Umbilical cord (tissue), 2 donors: Measurements from ENCODE around the gene ZNF677. TPM values are rescaled to one million over a fixed set of nuclear protein-coding genes. Genes with fewer than 3 reads are reported as not detected.
"Not testable (repeated sequence)": the region's sequence is repeated elsewhere in the genome, so short reads cannot be mapped to it uniquely, and the experiment has no call there.

Source experiments
- DNase-seq: peaks from one replicate; pipeline ENCODE4 v3.0.0-alpha.2; 2015; ENCODE audit warnings: low spot score
- total RNA-seq: library from RNA; depleted of rRNA; stranded (reverse); fragments of >200 nt; gene quantifications from one replicate; pipeline ENCODE4 v1.2.3, GENCODE V29; 2014; ENCODE audit warnings: low replicate concordance; ENCODE audit not compliant: insufficient read depth

The ZNF677 gene
- total RNA-seq, 1 donor from 2014 or later, result 29.9 TPM

GRCh38 chr19:53193535-53194222 lies 61.0 kb downstream of the ZNF677 start:
- DNase-seq, result no peak

- peak; percentile 93 for DNase-seq
These were observed 61.7 kb downstream of the ZNF677 start, which contains the start of gene ZNF665 for GRCh38 chr19:53192771-53193534. Gene ZNF665 (minus strand): TSS chr19:53193358. CDS start chr19:53182898, 10,460 bp downstream.

- no peak for DNase-seq
These were observed 64.4 kb downstream of the ZNF677 start for GRCh38 chr19:53190253-53190652.

DNA sequence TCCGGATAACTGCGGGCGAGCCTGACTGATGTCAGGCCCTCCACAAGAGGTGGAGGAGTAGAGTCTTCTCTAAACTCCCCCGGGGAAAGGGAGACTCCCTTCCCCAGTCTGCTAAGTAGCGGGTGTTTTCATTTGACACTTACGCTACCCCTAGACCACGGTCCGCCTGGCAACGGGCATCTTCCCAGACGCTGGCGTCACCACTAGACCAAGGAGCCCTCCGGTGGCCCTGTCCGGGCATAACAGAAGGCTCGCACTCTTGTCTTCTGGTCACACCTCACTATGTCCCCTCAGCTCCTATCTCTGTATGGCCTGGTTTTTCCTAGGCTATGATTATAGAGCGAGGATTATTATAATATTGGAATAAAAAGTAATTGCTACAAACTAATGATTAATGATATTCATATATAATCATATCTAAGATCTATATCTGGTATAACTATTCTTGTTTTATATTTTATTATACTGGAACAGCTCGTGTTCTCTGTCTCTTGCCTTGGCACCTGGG lies 64.9 kb downstream of the ZNF677 start:
- not testable (repeated sequence) for DNase-seq

Other genes starting within 250 kb of the ZNF677 start
- gene ERVV-1, start 241.0 kb downstream of the ZNF677 start, total RNA-seq, result 2.4 TPM
- 2.9 TPM for gene ERVV-2, start 210.1 kb downstream of the ZNF677 start, total RNA-seq
- gene ZNF160, start 151.5 kb downstream of the ZNF677 start, total RNA-seq, result 39.0 TPM
- gene ZNF415, start 122.0 kb downstream of the ZNF677 start, total RNA-seq, result 14.9 TPM
- gene ZNF347, start 95.8 kb downstream of the ZNF677 start, total RNA-seq, result 8.2 TPM
- gene ZNF665, start 61.5 kb downstream of the ZNF677 start, total RNA-seq, result 9.9 TPM
- gene VN1R2, start 3.4 kb upstream of the ZNF677 start, total RNA-seq, result 1.9 TPM
- gene VN1R4, start 12.8 kb upstream of the ZNF677 start, total RNA-seq, result not detected
- gene ZNF845, start 78.9 kb upstream of the ZNF677 start, total RNA-seq, result 11.1 TPM
- gene ZNF525, start 110.8 kb upstream of the ZNF677 start, total RNA-seq, result 24.3 TPM
- 14.4 TPM for gene ZNF765, start 140.3 kb upstream of the ZNF677 start, total RNA-seq
- gene ZNF761, start 177.1 kb upstream of the ZNF677 start, total RNA-seq, result 21.4 TPM
- gene ZNF813, start 212.9 kb upstream of the ZNF677 start, total RNA-seq, result 8.7 TPM